ENCODE measurements around the gene ACTN4.

The ACTN4 gene

GRCh38 chr19:38697641-38698071 lies 50.2 kb downstream of the ACTN4 start:
- TF ChIP-seq ZFX (IDR thresholded peaks at IDR 0.05; ENCODE audit: borderline replicate concordance) (no peak), CTCF (IDR thresholded peaks at IDR 0.05) (no peak)
- H3K27ac ChIP-seq: no peak overlapping the region

- no peak overlapping the region for H3K27ac ChIP-seq
- no peak for TF ChIP-seq ZFX (IDR thresholded peaks at IDR 0.05; ENCODE audit: borderline replicate concordance)
- no peak for TF ChIP-seq CTCF (IDR thresholded peaks at IDR 0.05)
Measured at GRCh38 chr19:38698225-38699026, 51.0 kb downstream of the ACTN4 start.

GRCh38 chr19:38699027-38699346 lies 51.5 kb downstream of the ACTN4 start:
- TF ChIP-seq ZFX (IDR thresholded peaks at IDR 0.05; ENCODE audit: borderline replicate concordance): no peak
- TF ChIP-seq CTCF (IDR thresholded peaks at IDR 0.05): no peak
- H3K27ac ChIP-seq: no peak overlapping the region

- no peak overlapping the region for H3K27ac ChIP-seq
- TF ChIP-seq CTCF (IDR thresholded peaks at IDR 0.05) (no peak), ZFX (IDR thresholded peaks at IDR 0.05; ENCODE audit: borderline replicate concordance) (no peak)
Measured at GRCh38 chr19:38699647-38700349, 52.3 kb downstream of the ACTN4 start.

GRCh38 chr19:38700350-38700901 lies 53.0 kb downstream of the ACTN4 start:
- TF ChIP-seq CTCF (IDR thresholded peaks at IDR 0.05): no peak
- TF ChIP-seq ZFX (IDR thresholded peaks at IDR 0.05; ENCODE audit: borderline replicate concordance): no peak

GRCh38 chr19:38700902-38701454 lies 53.5 kb downstream of the ACTN4 start:
- H3K27ac ChIP-seq: no peak overlapping the region
- TF ChIP-seq CTCF (IDR thresholded peaks at IDR 0.05) (no peak), ZFX (IDR thresholded peaks at IDR 0.05; ENCODE audit: borderline replicate concordance) (no peak)

More at GRCh38 chr19:38700350-38700901, 53.0 kb downstream of the ACTN4 start:
- no peak overlapping the region for H3K27ac ChIP-seq
